AG09309 (cell line): ENCODE measurements around the gene SSX4.
"Not testable (repeated sequence)": the region's sequence is repeated elsewhere in the genome, so short reads cannot be mapped to it uniquely, and the experiment has no call there.

ENCODE experiments used
- DNase-seq: peaks from one replicate; pipeline ENCODE4 v3.0.0-alpha.2; 2010; ENCODE audit warnings: low read depth
- H3K4me3 ChIP-seq: 2 replicates; pipeline ENCODE4 v1.5.1; 2011; ENCODE audit warnings: mild to moderate bottlenecking, low read depth, low read length, moderate library complexity; ENCODE audit not compliant: control insufficient read depth
- CTCF ChIP-seq: IDR thresholded peaks from 2 replicates; pipeline ENCODE4 v1.5.1; 2011; ENCODE audit warnings: mild to moderate bottlenecking, low read depth, low read length, inconsistent platforms; ENCODE audit not compliant: insufficient read depth, control insufficient read depth; ENCODE audit errors: missing control alignments

The SSX4 gene

GRCh38 chrX:48383239-48383638, at the start of gene SSX4:
Gene SSX4, plus strand, starts transcription at chrX:48383539. Its CDS starts 515 bp downstream, at chrX:48384054.
- not testable (repeated sequence) for H3K4me3 ChIP-seq, DNase-seq

- not testable (repeated sequence) for H3K4me3 ChIP-seq, DNase-seq
Measured at GRCh38 chrX:48346059-48346458, 37.3 kb upstream of the SSX4 start.

- not testable (repeated sequence) for DNase-seq
Measured at GRCh38 chrX:48356315-48357094, 26.8 kb upstream of the SSX4 start, which contains the start of gene SSX3. Gene SSX3, minus strand, starts transcription at chrX:48356703. Its CDS starts 1,454 bp downstream, at chrX:48355249.

GRCh38 chrX:48357681-48358080, 25.7 kb upstream of the SSX4 start:
- no peak for TF ChIP-seq CTCF
- no peak overlapping the region for H3K4me3 ChIP-seq
- no peak for DNase-seq

More at GRCh38 chrX:48356315-48357094, 26.8 kb upstream of the SSX4 start, which contains the start of gene SSX3:
- H3K4me3 ChIP-seq = not testable (repeated sequence)

- not testable (repeated sequence) for DNase-seq, H3K4me3 ChIP-seq
Measured at GRCh38 chrX:48359281-48359680, 24.1 kb upstream of the SSX4 start.

- not testable (repeated sequence) for DNase-seq, H3K4me3 ChIP-seq
Measured at GRCh38 chrX:48367717-48368408, 15.5 kb upstream of the SSX4 start.

GRCh38 chrX:48370408-48370807, 12.9 kb upstream of the SSX4 start:
- H3K4me3 ChIP-seq, DNase-seq: not testable (repeated sequence)

GRCh38 chrX:48396931-48397330, 13.6 kb downstream of the SSX4 start:
- not testable (repeated sequence) for DNase-seq, H3K4me3 ChIP-seq

- not testable (repeated sequence) for DNase-seq, H3K4me3 ChIP-seq
Measured at GRCh38 chrX:48397825-48398224, 14.5 kb downstream of the SSX4 start.

GRCh38 chrX:48411860-48412259, 28.5 kb downstream of the SSX4 start, which contains the start of gene SSX4B:
Gene SSX4B, minus strand, starts transcription at chrX:48411960. Its CDS starts 588 bp downstream, at chrX:48411372.
- not testable (repeated sequence) for H3K4me3 ChIP-seq, DNase-seq

- not testable (repeated sequence) for H3K4me3 ChIP-seq, DNase-seq
Measured at GRCh38 chrX:48427027-48427716, 43.8 kb downstream of the SSX4 start.

- H3K4me3 ChIP-seq, DNase-seq: not testable (repeated sequence)
Measured at GRCh38 chrX:48429606-48430005, 46.3 kb downstream of the SSX4 start.

GRCh38 chrX:48430166-48430565, 46.8 kb downstream of the SSX4 start:
- DNase-seq = not testable (repeated sequence)

GRCh38 chrX:48433713-48434112, 50.4 kb downstream of the SSX4 start:
- not testable (repeated sequence) for DNase-seq, H3K4me3 ChIP-seq

More at GRCh38 chrX:48430166-48430565, 46.8 kb downstream of the SSX4 start:
- H3K4me3 ChIP-seq = not testable (repeated sequence)
